GM13976 (cell line): ENCODE data around the gene NKAIN2.

Experiments
- DNase-seq: peaks from one replicate; pipeline ENCODE4 v3.0.0; 2012; ENCODE audit warnings: low spot score
- in situ Hi-C: fragments of 300-500 bp; cut with MboI; formaldehyde crosslinking; loops from one replicate; pipeline ENCODE4 v1.12.0; 2022; ENCODE audit warnings: low sequenced_read_pairs, mixed read lengths, inconsistent platforms; ENCODE audit not compliant: unreplicated experiment
- TF ChIP-seq, protein P1 (sequence below): IDR thresholded peaks from 2 replicates; pipeline ENCODE4 v1.5.1; 2012; ENCODE audit warnings: borderline replicate concordance, mild to moderate bottlenecking; ENCODE audit not compliant: insufficient read depth; ENCODE audit errors: extremely low read depth, missing control alignments, control extremely low read depth

The NKAIN2 gene

GRCh38 chr6:123956492-123957139 lies 153.0 kb downstream of the NKAIN2 start:
- in situ Hi-C loops: no loop called here
- no peak for DNase-seq

GRCh38 chr6:123962508-123962907 lies 158.8 kb downstream of the NKAIN2 start:
- TF ChIP-seq, protein P1, sequence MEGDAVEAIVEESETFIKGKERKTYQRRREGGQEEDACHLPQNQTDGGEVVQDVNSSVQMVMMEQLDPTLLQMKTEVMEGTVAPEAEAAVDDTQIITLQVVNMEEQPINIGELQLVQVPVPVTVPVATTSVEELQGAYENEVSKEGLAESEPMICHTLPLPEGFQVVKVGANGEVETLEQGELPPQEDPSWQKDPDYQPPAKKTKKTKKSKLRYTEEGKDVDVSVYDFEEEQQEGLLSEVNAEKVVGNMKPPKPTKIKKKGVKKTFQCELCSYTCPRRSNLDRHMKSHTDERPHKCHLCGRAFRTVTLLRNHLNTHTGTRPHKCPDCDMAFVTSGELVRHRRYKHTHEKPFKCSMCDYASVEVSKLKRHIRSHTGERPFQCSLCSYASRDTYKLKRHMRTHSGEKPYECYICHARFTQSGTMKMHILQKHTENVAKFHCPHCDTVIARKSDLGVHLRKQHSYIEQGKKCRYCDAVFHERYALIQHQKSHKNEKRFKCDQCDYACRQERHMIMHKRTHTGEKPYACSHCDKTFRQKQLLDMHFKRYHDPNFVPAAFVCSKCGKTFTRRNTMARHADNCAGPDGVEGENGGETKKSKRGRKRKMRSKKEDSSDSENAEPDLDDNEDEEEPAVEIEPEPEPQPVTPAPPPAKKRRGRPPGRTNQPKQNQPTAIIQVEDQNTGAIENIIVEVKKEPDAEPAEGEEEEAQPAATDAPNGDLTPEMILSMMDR: no peak
- DNase-seq: no peak
- in situ Hi-C loops: no loop called here

More at GRCh38 chr6:123956492-123957139, 153.0 kb downstream of the NKAIN2 start:
- TF ChIP-seq, protein P1: no peak

DNA sequence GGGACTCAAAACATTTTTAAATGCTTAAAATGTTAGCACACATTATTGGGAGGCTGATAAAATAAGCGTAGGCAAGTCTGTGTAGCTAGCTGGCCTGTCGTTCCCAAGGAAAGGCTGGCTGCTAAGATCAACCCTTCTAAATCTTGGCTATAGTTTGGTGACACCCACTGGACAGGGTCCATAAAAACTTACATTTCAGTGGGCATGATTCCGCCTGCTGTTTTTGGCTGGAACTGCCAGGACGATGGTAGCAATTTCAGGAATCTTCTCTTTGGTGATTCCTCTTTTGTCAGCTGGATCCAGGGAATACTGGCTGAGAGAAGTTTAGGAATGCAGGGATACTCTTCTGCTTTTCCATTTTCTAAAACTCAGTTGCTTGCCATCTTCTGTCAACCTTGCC lies 162.2 kb downstream of the NKAIN2 start:
- in situ Hi-C loops: no loop called here
- TF ChIP-seq, protein P1: no peak
- no peak for DNase-seq

GRCh38 chr6:123966618-123967017 lies 163.0 kb downstream of the NKAIN2 start:
- no peak for DNase-seq
- in situ Hi-C loops: no loop called here
- TF ChIP-seq, protein P1: no peak

- in situ Hi-C loops: no loop called here
- TF ChIP-seq, protein P1: no peak
- DNase-seq: no peak
These were observed 164.2 kb downstream of the NKAIN2 start for GRCh38 chr6:123967905-123968304.

DNA sequence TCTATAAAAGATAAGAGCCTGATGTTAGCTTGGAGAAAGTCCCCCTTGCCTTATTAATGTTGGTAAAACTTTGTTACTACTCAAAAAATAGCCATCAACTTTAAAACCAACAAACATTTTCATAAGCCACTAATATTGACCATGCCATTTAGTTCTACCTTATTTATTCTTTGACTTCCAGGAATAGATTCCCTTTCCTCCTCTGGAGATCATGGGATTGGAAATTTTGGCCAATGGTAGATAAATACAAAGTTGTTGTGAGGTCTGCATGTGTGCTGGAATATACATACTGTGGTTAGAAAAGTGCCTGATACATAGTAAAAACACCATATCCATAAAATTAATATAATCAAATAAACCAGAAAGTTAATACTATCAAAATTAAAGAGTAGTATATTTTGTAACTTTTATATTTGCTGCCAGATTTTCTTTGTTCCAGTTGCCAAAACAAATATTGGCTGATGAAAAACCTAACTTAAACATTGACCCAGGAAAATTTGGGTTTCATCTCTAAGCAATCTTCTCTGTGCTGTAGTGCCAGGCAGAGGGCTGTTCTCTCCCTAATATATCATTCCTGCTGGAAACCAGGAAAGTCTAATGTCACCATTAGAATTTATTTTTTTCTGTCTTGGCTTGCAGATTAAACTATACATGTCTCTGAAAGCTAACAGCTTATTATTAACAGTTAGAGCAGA lies 169.1 kb downstream of the NKAIN2 start:
- TF ChIP-seq, protein P1: no peak
- in situ Hi-C loops: no loop called here
- no peak for DNase-seq
